ENCODE results near the gene SWSAP1.
"Not testable (repeated sequence)": the region's sequence is repeated elsewhere in the genome, so short reads cannot be mapped to it uniquely, and the experiment has no call there.

SWSAP1 gene

DNA sequence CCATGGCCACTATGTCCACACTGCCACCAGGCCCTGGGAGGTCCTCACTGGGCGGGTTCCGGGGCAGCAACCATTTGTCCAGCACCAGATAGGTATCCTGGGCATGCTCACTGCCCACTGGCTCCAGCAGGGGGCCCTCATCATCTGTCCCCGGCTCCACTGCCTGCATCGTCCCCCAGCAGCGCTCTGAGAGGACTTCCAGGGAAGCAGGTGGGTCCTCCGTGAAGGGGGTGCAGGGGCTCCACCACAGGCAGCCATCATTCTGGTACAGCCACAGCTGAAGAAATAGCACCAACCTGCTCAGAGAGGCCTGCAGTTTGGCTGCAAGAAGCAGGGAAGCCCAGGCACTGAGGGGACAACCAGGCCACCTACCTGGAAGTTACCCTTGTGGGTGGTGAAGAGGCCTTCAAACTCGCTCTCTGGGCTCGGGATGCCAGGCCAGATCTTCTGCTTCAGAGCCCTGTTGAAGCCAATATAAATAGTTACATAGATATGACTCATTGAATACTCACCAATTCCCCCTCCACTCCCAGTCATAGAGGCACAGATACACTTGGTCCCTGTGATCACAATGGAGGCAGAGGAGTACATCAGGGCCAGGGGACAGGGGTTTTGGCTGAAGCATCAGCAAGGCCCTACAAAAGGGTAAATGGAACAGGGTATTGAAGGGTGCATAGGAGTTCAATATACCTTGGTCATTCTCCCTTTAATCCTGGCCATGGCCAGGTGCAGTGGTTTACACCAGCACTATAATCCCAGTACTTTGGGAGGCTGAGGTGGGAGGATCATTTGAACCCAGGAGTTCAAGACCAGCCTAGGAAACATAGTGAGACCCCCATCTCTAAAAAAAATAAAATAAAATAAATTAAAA lies 4.1 kb downstream of the SWSAP1 start:
- no peak for DNase-seq (ENCODE audit: low read depth)

DNA sequence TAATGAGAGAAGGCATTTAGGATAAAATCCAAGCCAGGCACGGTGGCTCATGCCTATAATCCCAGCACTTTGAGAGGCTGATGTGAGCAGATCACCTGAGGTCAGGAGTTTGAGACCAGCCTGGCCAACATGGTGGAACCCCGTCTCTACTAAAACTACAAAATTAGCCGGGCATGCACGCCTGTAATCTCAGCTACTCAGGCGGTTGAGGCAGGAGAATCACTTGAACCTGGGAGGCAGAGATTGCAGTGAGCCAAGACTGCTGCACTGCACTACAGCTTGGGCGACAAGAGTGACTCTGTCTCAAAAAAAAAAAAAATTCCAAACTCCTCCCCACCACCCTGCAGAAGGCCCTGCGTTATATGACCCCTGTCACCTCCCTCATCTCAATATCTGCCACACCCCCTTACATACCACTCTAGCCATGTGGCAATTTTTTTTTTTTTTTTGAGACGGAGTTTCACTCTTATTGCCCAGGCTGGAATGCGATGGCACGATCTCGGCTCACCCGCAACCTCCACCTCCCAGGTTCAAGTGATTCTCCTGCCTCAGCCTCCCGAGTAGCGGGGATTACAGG lies 4.9 kb downstream of the SWSAP1 start:
- DNase-seq (ENCODE audit: low read depth): not testable (repeated sequence)

DNA sequence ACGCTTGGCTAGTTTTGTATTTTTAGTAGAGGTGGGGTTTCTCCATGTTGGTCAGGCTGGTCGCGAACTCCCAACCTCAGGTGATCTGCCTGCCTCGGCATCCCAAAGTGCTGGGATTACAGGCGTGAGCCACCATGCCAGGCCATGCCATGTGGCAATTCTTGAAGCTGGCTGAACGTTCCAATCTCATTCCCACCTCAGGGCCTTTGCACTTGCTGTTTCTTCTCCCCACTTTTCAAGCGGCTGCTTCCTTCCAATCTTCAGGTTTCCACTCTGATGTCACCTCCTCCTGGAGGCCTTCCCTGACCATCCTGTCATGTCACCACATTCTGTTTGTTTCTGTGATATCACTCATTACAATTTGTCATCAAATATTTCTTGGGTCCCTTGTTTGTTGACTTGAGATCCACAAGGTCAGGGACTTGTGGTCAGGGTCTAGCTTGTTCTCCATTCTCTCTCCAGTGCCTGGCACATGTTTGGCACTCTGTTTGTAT lies 5.4 kb downstream of the SWSAP1 start:
- DNase-seq (ENCODE audit: low read depth): no peak

DNA sequence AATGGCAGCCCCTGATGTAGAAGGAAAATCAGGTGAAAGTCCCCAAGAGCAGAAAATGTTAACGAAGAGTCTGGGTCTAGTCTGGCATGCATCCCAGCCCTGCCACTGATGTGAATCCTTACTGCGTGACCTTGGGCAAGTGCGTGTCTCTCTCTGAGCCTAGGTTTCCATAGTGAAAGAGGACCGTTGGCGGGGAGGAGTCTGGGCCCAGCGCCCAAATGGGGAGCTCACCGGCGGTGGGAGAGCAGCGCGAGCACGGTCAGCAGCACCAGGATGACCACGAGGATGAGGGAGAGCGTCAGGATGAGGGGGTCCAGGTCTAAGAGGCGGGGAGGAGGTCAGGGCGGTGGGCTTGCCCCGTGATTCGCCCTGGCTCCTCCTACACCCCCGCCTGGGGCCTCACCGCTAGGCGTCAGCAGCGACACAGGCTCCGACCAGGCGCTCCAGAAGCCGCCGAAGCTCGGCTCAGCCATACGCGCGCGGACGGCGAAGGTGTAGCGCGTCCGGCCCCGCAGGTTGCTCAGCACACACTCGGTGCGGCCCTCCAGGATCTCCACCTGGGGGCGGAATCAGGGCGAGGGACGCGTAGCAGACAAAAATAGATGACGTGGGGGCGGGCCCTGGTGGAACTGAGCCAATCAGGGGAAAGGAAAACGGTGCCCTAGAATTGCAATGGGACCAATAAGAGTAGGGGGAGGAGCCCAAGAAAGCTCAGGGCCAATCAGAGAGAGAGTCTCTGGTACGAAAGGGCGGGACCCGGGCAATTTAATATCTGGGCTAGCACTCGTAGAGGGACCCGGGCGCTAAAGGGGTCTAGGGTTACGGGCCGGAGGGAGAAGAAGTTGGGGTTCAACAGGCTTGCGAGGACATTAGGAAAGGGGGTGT lies 6.4 kb downstream of the SWSAP1 start:
- DNase-seq (ENCODE audit: low read depth): peak; percentile 93

DNA sequence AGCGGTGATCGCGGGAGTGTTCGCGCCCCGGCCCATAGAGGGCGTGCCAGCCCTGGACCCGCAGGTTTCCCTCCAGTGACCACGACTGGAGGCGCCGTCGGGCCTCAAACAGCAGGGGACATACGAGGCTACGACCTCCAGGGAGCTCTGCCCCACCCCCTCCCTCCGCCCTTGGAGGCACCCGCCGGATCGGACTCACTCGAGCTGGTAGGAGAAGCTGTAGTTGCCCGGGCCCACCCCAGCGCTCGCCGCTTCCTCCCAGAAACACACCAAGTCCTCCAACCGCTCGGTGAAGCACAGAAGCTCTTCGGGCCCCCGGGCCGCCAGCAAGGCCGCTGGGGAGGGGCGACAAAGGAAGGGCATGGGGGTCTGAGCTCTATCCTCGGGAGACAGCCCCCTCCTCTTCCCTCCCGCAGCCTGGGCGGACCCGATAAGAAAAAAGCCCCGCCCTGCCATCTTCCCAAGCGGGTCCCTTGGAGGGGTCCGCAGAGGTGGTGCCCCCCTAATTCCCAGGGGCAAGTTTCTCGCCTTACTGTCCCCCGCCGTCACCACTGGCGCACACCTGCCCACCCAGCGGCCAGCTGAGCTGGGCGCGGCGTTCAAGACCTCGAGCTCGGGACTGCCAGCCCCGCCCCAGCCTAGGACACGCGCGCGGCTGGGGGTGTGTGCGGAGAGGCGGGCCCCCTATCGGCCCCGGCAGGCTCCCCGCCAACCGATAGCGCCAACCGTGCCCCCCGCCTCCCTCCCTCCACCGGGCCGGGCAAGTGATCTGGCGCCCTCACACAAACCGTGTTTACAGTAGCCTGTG lies 8.6 kb downstream of the SWSAP1 start:
- DNase-seq (ENCODE audit: low read depth): no peak

DNA sequence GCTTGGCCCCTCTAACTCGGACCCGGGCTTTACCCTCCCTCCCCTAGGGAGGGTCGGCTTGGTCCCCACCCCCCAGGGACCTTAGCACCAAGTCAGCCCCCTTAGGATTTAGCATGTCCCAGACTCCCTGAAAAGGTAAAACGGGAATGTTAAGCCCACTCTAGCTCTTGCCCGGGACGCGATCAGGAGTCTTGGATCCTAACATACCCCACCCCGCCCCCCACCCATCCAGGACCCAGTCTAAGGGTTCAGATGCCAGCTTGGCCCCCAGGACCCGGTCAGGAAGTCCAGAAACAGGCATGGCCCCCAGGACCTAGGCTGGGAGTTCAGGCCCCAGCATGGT lies 9.2 kb downstream of the SWSAP1 start:
- no peak for DNase-seq (ENCODE audit: low read depth)

DNA sequence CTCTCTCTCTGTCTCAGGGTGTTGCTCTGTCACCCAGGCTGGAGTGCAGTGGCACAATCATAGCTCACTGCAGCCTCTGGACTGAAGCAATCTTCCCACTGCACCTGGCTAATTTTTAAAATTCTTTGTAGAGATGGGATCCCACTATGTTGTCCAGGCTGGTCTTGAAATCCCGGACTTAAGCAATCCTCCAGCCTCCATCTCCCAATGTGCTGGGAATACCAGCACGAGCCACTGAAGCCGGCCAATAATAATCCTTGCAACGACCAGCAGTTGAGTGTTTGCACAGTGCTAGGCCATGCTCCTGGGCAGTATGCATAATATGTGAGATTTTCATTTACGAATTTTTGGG lies 10.3 kb downstream of the SWSAP1 start:
- DNase-seq (ENCODE audit: low read depth): no peak

DNA sequence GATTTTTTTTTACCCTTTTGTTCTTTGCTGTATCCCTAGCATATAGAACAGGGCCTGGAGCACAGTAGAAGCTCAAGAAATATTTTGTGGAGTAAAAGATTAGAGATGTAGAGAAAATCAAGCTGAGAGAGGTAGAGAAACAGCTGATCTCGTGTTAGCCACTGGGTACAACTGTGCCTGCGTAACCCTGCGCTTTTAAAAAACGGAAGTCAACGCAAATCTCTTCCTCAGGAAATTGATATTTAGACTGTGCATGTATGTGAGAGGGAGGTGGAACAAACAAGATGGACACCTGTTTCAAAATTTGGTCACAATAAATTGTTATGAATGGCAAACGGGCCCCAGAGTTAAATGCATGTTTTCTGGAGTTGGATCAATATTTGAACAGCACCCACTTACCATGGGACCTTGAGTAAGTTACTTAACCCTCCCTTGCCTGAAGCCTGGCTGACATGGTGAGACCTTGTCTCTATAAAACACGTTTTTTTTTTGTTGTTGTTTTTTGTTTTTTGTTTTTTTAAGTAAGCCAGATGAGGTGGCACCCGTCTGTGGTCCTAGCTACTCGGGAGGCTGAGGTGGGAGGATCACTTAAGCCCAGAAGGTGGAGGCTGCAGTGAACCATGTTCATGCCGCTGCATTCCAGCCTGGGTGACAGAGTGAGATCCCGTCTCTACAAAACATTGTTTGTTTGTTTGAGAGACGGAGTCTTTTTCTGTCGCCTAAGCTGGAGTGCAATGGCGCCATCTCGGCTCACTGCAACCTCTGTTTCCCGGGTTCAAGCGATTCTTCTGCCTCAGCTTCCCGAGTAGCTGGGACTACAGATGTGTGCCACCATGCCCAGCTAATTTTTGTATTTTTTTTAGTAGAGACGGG lies 12.9 kb downstream of the SWSAP1 start:
- no peak for DNase-seq (ENCODE audit: low read depth)

DNA sequence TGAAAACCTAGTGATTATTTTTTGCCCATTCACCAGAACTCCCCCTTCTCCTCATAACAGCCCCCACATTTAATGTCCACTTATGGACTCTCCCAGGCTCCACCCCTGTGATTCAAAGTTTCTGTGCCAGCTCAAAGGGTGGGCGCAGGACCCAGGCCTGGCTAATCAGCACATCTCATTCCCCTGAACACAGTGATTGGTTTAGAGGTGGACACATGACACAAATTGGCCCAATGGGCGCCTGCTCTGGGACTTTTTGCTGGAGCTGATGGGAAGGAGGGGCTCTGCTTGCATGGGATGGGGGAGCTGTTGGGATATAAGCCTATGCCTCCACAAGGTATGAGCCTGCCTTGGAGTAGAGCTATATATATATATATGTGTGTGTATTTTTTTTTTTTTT lies 15.9 kb downstream of the SWSAP1 start:
- DNase-seq (ENCODE audit: low read depth): no peak

DNA sequence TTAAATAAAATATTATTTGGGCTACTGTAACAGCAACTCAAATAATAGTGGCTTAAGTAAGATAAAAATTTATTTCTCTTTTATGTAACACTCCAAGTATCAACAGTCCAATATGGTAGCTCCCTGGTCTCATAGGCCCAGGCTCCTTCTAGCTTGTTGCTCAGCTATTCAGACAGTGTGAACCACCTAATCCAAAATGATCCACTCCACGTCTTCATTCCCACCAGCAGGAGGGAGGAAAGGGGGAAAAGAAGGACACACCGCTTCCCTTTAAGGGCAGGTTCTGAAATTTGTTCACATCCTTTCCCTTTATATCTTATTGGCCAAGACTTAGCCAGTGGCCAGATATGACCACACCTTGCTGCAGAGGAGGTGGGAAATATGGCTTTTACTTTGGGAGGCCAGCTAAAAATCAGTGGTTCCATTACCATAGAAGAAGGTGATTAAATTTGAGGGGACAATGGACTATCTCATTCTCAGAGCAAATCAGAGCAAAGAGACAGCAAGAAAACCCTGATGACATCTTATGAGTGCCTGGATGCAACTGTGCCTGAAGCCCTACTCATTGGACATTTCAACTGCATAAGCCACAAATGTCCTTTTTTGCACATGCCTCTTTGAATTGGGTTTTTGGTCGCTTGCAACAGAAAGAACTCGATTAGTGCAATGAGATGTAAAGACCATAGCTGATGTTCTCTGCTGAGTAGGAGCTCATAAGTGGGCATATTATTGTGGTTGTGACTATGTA lies 16.6 kb downstream of the SWSAP1 start:
- no peak for DNase-seq (ENCODE audit: low read depth)

DNA sequence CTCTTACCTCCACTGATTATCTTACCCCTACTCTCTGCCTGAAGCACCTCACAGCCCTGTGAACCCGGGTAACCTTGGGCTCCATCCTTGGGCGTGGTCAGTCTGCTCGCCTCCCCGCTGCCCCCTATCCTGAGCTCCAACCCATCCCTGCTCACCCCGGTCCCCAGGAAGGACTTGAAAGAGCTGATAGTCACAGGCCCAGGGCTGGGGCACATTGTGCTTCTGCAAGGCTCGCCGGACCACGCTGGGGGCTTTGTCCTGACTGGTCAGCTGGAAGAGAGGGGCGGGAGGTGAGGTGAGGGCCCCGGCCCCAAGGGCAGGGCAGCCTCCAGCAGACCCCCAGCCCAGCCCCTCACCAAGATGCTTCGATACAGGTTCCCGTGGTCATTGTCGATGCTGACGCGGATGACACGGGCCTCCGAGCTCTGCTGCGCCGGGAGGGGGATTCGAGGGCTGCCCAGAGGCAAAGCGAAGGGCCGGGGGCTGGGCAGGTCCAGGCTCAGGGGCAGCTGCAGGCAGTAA lies 22.7 kb downstream of the SWSAP1 start:
- no peak for DNase-seq (ENCODE audit: low read depth)

DNA sequence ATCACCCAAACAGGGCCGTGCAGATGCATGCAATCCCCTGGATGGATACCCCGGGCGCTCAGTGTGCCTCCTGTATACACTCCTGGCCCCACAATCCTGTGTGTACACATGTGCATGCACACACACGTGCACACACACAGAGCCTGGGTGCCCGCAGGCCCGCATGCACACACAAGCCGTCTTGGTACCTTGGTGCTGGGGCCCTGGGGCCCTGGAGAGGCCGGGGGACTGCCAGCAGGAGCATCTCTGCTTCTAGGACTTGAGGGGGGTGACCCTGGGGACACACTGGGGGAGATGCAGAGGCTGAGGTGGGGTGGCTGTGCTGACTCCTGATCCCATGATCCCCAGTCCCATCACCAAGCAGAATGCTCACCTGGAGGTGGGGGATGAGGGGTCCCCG lies 25.2 kb downstream of the SWSAP1 start:
- no peak for DNase-seq (ENCODE audit: low read depth)

DNA sequence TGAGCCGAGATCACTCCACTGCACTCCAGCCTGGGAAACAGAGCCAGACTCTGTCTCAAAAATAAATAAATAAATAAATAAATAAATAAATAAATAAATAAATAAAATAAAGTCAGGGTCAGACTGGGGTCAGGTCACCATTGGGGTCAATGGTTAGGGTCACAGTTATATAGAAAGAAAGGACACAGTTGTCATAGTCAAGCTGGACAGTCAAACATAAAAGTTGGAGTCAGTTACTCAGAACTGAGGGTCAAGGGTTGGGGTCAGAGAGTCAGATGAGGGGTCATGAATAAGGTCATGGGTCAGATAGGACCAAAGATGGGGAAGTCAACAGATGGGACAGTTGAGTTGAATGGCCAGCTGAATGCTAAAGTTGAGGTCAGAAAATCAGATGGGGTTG lies 26.3 kb downstream of the SWSAP1 start:
- DNase-seq (ENCODE audit: low read depth): no peak

DNA sequence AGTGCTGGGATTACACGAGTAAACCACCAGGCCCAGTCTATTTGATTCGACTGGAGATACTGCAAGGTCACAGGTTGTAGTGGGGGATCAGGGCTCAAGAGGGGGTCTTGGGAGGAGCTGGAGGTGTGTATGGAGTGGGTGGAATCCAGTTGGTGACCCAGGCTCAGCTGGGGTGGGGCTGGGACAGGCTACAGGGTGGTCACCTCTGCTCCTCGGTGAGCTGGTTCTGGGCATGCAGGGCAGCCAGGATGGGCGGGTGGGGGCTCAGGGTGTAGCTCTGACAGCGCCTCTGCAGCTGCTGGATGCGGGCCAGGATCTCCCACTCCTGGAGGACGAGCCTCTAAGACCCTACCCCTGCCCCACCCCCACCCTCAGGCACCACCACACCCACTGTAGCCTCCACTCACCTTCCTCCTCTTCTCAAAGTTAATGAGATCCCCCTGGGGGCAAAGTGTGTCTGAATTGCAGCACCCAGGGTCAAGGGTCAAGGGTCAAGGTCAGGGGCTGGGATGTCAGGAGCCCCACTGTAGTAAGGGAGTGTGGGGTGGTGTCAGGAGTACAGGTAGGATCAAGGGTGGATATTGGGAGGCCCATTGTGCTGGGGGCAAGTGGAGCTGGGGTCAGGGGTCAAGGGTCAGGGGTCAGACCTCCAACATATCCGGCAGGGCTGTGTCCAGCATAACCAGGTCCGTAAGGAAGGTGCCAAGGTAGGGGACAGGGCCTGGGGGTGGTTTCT lies 27.5 kb downstream of the SWSAP1 start:
- no peak for DNase-seq (ENCODE audit: low read depth)

DNA sequence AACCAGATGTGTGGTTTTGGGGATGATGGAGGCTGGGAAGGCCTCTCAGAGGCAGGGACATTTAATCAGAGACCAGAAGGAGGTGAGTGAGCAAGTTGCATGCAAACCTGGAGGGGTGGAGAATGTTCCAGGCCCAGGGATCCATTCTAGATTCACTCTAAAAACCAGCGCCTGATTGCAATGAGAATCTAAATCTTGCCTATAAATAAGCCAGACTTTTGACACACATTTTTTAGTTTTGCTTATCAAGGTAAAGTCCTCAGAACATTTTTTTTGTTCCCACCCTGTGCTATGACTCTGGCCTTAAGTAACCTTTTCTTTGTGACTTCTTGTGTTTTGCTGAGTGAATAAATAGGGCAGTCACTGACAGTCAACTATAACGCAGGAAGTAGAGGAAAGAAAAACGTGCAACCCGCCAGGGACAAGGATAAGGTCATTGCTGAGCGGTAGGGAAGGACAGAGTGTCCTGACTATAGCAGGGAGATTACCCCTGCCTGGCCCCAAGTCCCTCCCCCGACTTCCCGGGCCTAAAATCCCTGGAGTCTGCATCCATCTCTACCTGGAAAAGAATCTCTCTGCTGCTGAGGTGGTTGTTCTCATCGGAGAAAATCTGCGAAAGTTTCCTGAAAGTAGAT lies 30.2 kb downstream of the SWSAP1 start:
- no peak for DNase-seq (ENCODE audit: low read depth)

DNA sequence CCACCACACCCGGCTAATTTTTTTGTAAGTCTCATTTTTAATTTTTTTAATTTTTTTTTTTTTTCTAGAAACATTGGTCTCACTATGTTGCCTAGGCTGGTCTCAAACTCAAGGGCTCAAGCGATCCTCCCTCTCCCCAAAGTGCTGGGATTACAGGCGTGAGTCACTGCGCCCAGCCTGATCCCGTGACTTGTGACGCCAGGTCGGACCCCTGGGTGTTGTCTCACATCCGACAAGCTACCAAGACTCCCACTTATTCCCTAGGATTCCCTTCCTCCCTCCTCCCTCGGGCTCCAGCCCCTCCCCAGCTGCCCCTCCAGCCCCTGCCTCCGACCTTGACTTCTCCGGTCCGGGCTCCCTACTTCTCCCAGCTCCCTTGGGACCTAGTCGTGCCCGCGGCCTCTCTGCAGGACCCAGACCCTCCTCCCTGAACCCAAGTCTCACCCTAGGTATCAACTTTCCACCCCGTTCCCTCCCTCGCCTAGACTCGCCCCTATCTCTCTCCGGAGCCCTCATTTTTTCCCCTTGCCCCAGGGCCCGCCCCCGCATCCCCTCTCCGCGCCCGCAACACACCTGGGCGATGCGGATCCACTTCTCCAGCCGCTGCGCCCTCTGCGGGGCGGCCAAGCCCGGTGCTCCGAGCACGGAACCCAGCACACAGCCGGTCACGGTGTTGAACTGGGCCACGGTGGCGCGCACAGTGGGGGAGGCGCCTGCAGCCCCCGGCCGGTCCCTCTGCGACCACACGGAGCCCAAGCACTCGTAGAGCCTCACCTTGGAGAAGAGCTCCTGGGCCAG lies 31.6 kb downstream of the SWSAP1 start:
- DNase-seq (ENCODE audit: low read depth): no peak

DNA sequence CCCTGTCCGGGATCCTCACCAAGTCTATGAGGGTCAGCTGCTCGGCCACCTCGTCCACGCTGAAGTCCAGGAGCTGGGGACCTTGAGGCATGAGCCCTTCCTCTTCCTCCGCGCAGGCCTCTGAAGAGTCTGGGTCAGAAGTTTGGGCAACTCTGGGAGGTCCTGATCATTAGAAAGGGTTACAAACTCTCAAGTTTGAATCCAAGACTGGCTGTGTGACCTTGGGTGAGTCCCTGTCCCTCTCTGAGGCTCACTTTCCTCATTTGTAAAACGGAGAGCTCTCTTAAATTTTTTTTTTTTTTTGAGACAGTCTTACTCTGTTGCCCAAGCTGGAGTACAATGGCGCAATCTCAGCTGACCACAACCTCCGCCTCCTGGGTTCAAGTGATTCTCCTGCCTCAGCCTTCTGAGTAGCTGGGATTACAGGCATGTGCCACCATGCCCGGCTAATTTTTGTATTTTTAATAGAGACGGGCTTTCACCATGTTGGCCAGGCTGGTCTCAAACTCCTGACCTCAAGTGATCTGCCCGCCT lies 32.3 kb downstream of the SWSAP1 start:
- DNase-seq (ENCODE audit: low read depth): not testable (repeated sequence)

DNA sequence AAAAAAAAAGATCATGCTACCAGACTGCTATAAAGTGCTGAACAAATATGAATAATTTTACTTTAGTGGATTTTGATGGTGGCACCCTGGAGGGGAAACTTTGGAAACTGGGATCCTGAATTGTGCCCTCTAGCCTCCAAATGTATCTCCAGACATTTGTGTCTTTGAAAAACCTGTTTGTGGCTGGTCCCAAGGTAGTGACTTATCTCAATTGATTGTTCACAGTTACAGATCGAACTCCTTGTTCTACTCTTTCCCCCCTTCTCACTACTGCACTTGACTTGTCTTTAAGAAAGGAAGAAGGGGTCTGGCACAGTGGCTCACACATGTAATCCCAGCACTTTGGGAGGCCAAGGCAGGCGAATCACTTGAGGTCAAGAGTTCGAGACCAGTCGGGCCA lies 34.1 kb downstream of the SWSAP1 start:
- DNase-seq (ENCODE audit: low read depth): no peak

All from activated T-helper 9 cell treated with anti-CD3 and anti-CD28 coated beads, Interleukin-2, amount 50 U/mL, for 16 hours (primary cell).